Measurements from ENCODE around the gene SGCD.

The SGCD gene

DNA sequence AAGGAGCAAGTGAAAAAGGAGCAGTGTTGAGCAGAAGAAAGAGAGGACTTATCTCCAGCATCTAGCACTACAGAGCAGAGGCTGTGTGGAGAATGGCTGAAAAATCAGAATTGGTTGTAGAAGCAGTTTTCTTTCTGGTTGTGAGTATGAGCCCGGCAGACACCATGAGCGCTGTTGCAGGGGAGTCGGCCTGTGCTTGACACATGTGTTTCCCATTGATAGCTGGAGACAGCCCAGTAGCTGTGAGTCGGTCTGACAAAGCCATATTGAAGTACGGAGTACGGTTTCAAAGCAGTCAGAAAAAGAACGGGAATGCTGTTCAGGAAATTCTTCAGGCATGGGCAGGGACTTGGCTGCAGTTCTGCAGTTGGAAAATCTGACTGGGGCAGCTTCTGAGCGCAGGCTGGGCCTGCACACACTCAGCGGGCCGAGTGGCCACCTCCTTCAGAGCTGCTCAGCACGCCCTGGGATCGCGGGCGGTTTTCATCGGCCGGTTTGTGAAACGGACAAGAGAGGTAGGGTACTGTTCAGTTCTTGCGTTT is at the start of gene SGCD:
Gene SGCD, plus strand, starts transcription at position 447 of the 542 bp plus-strand sequence.
- H3K27ac ChIP-seq (ENCODE audit: low read length), result no peak within 1 kb of the TSS
- no peaks in the 10 kb centered on the region for H3K36me3 ChIP-seq (ENCODE audit: control insufficient read depth, insufficient read depth, low read length)
- no peak for DNase-seq (ENCODE audit: low read depth, low spot score)
- WGBS (ENCODE audit: insufficient coverage, insufficient read length), result no CpG with 5 or more reads among the region's 18 CpGs
- no peaks in the 10 kb centered on the region for H3K9me3 ChIP-seq (ENCODE audit: control insufficient read depth, insufficient read depth, low read length)
- no peak within 1 kb of the TSS for H3K4me3 ChIP-seq (ENCODE audit: low read length)
- H3K4me1 ChIP-seq (ENCODE audit: control insufficient read depth, insufficient read depth, low read length), result no peaks in the 10 kb centered on the region
- no peaks in the 10 kb centered on the region; the same call in 1 of the 2 replicates for H3K27me3 ChIP-seq (ENCODE audit: control insufficient read depth, insufficient read depth, low read length)

DNA sequence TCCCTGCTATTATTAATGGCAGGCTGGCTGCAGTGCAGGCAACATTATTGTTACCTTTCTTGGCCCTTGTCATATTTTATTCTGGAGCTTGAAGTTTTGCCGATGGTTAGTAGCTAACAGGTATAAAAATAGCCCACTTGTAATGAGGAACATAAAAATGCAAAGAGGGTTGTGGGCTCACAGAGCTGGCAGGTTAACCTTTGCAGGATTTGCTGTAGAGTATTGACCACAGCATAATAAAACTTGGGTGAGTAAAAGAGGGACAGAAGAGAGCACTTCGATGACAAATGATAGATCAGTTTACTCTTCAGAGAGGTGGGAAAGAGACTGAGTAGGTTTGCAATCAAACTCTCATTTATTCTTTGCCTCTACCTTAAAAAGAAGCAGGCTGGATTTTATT is 49.7 kb upstream of the SGCD start:
- Histone ChIP-seq H3K4me1 (ENCODE audit: control insufficient read depth, insufficient read depth, low read length) (no peaks in the 10 kb centered on the region), H3K27ac (ENCODE audit: low read length) (no peak overlapping the region), H3K27me3 (ENCODE audit: control insufficient read depth, insufficient read depth, low read length) (no peaks in the 10 kb centered on the region), H3K9me3 (ENCODE audit: control insufficient read depth, insufficient read depth, low read length) (no peaks in the 10 kb centered on the region), H3K36me3 (ENCODE audit: control insufficient read depth, insufficient read depth, low read length) (no peaks in the 10 kb centered on the region), H3K4me3 (ENCODE audit: low read length) (no peak overlapping the region)
- DNase-seq (ENCODE audit: low read depth, low spot score), result no peak
- WGBS (ENCODE audit: insufficient coverage, insufficient read length), result no CpG with 5 or more reads among the region's 2 CpGs

DNA sequence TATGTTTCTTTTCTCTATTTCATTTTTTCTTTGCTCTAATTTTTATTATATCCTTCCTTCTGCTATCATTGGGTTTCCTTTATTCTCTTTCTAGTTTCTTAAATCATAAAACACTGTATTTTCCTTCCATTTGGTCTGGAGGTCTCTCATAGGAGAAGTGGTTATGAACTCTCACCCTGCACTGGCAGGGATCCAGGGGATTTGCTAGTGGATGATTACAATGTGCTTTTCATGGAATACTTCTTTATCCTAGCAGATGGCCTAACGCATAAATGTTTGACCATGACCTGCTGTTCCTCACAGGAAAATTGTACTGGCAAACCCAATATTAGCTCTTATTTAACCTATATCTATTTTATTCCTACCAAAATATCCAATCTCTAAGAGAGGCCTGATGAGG is 31.5 kb upstream of the SGCD start:
- H3K4me1 ChIP-seq (ENCODE audit: control insufficient read depth, insufficient read depth, low read length), result no peaks in the 10 kb centered on the region
- H3K4me3 ChIP-seq (ENCODE audit: low read length), result no peak overlapping the region
- H3K27ac ChIP-seq (ENCODE audit: low read length), result no peak overlapping the region
- no CpG with 5 or more reads among the region's 1 CpG for WGBS (ENCODE audit: insufficient coverage, insufficient read length)
- no peak for DNase-seq (ENCODE audit: low read depth, low spot score)
- no peaks in the 10 kb centered on the region for H3K27me3 ChIP-seq (ENCODE audit: control insufficient read depth, insufficient read depth, low read length)
- no peaks in the 10 kb centered on the region for H3K9me3 ChIP-seq (ENCODE audit: control insufficient read depth, insufficient read depth, low read length)
- no peaks in the 10 kb centered on the region for H3K36me3 ChIP-seq (ENCODE audit: control insufficient read depth, insufficient read depth, low read length)

DNA sequence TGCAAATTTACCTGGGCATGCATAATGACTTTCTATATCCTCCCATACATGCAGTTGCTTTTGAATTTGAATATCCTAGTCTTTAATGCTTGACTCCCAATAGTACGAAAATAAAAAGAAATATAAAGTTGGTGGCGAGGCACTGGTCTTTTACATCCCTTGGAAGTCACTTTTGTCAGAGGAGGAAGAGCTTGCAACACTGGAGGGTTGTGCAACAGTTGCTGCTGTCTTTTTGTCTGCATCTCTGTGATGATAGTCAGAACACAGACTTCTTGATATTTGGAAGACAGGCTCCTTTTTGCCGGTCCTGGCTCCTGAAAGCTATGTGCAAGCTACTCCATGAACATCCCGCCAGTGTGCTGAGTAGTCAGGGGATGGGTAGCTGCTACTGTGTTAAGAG is 16.8 kb upstream of the SGCD start:
- Histone ChIP-seq H3K27ac (ENCODE audit: low read length) (no peak overlapping the region), H3K27me3 (ENCODE audit: control insufficient read depth, insufficient read depth, low read length) (no peaks in the 10 kb centered on the region), H3K4me1 (ENCODE audit: control insufficient read depth, insufficient read depth, low read length) (no peaks in the 10 kb centered on the region), H3K4me3 (ENCODE audit: low read length) (no peak overlapping the region), H3K36me3 (ENCODE audit: control insufficient read depth, insufficient read depth, low read length) (no peaks in the 10 kb centered on the region), H3K9me3 (ENCODE audit: control insufficient read depth, insufficient read depth, low read length) (no peaks in the 10 kb centered on the region; the same call in 1 of the 2 replicates)
- no CpG with 5 or more reads among the region's 4 CpGs for WGBS (ENCODE audit: insufficient coverage, insufficient read length)
- DNase-seq (ENCODE audit: low read depth, low spot score), result no peak

DNA sequence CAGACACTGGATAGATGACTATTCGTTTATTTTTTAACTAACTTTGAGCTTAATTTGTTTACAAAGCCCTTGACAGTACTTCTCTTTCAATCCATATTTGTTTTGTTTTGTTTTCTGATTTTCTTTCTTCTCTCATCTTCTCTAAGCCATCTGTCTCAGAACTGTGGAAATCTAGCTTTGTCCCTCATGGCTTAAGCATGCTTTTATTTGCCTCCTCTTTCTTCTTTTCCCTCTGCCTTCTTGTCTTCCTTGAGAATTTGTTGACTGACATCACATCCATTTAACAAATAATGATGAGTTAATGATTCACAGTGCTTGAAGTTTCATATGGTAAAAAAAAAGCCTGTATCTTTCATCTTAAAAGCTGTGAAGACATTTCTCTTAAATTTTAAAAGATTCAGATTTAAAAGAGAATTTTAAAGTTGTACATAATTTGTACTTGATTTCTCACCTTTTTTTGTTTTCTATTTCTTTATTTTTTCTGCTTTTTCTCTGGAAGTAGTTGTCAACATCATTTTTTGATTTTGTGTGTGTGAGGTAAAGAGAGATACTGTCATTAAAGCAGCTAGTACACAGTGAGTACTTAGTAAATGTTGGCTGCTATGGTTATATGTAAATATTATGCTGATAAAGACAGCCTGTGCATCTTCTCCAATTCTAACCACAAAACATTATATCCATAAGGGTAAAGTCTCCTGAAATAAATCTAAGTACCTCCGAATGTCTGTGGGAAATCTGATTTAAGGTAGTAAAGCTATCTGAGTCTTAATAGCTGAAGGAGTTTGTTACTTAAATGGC is 13.9 kb upstream of the SGCD start:
- Histone ChIP-seq H3K27ac (ENCODE audit: low read length) (no peak overlapping the region), H3K4me1 (ENCODE audit: control insufficient read depth, insufficient read depth, low read length) (no peaks in the 10 kb centered on the region), H3K9me3 (ENCODE audit: control insufficient read depth, insufficient read depth, low read length) (no peaks in the 10 kb centered on the region), H3K36me3 (ENCODE audit: control insufficient read depth, insufficient read depth, low read length) (no peaks in the 10 kb centered on the region), H3K4me3 (ENCODE audit: low read length) (no peak overlapping the region), H3K27me3 (ENCODE audit: control insufficient read depth, insufficient read depth, low read length) (no peaks in the 10 kb centered on the region)
- no CpG with 5 or more reads among the region's 2 CpGs for WGBS (ENCODE audit: insufficient coverage, insufficient read length)
- no peak for DNase-seq (ENCODE audit: low read depth, low spot score)

DNA sequence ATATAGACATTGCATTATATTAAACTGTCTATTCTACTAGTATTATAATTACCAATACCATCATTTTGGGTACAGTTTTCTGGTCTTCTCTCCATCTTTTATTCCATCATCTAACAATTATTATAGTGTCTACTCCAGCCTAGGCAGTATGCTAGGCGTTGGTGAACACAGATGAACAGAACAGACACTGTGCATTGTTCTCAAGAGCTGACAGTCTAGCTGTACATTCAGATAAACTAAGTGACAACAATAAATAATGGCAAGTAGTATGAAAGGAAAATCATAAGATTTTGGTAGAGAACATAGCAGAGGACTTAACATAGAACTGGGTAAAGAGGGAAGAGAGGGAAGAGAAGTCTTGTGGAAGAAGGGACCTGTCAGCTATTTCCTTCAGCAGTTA is 12.5 kb upstream of the SGCD start:
- no CpG with 5 or more reads among the region's 1 CpG for WGBS (ENCODE audit: insufficient coverage, insufficient read length)
- no peak overlapping the region for H3K27ac ChIP-seq (ENCODE audit: low read length)
- H3K9me3 ChIP-seq (ENCODE audit: control insufficient read depth, insufficient read depth, low read length), result no peaks in the 10 kb centered on the region
- no peaks in the 10 kb centered on the region for H3K36me3 ChIP-seq (ENCODE audit: control insufficient read depth, insufficient read depth, low read length)
- H3K4me1 ChIP-seq (ENCODE audit: control insufficient read depth, insufficient read depth, low read length), result no peaks in the 10 kb centered on the region
- no peak overlapping the region for H3K4me3 ChIP-seq (ENCODE audit: low read length)
- H3K27me3 ChIP-seq (ENCODE audit: control insufficient read depth, insufficient read depth, low read length), result no peaks in the 10 kb centered on the region
- no peak for DNase-seq (ENCODE audit: low read depth, low spot score)

DNA sequence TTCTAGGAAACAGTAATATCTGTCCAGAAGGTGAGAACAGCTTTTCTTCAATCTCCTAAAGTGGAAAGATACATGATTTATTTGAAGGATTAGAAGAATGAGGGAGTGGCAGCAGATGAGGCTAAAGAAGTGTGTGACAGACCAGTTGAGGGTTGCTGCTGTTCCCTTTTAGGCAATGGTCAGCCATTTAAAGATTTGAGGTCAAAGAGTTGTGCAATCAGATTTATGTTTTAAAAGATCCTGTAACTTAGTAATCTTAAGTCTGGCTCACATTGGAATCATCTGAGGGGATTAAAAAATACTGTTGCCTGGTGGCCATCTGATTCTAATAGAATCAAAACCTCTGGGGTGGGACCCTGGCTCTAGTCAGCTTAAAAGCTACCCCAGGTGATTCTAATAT is 4.3 kb upstream of the SGCD start:
- no peaks in the 10 kb centered on the region for H3K4me1 ChIP-seq (ENCODE audit: control insufficient read depth, insufficient read depth, low read length)
- no peaks in the 10 kb centered on the region for H3K36me3 ChIP-seq (ENCODE audit: control insufficient read depth, insufficient read depth, low read length)
- H3K9me3 ChIP-seq (ENCODE audit: control insufficient read depth, insufficient read depth, low read length), result no peaks in the 10 kb centered on the region
- no peak overlapping the region for H3K27ac ChIP-seq (ENCODE audit: low read length)
- H3K4me3 ChIP-seq (ENCODE audit: low read length), result no peak overlapping the region
- DNase-seq (ENCODE audit: low read depth, low spot score), result no peak
- no peaks in the 10 kb centered on the region; the same call in 1 of the 2 replicates for H3K27me3 ChIP-seq (ENCODE audit: control insufficient read depth, insufficient read depth, low read length)

DNA sequence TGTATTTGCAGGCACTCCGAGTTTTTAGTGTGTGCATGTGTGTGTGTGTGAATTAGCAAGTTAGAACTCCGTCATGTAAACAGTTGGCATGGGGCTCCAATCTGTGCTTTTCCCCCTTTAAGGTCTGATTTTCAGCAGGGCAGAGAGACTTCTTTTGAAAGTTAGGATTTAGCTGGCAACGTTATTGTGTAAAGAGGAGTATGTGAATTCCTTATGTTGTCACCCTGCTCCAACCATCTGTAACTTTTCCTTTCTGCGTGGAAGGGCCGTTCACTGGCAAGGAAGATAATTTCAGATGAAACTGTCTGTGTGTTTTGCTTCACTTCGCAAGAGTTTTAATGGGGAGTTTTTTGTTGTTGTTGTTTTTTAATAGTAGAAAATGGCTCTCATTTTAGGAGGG is 332 bp downstream of the SGCD start:
- H3K4me3 ChIP-seq (ENCODE audit: low read length), result no peak overlapping the region
- 100% methylated on average over 1 of the region's 6 CpGs for WGBS (ENCODE audit: insufficient coverage, insufficient read length)
- no peaks in the 10 kb centered on the region for H3K9me3 ChIP-seq (ENCODE audit: control insufficient read depth, insufficient read depth, low read length)
- no peaks in the 10 kb centered on the region for H3K4me1 ChIP-seq (ENCODE audit: control insufficient read depth, insufficient read depth, low read length)
- H3K27ac ChIP-seq (ENCODE audit: low read length), result no peak overlapping the region
- no peak for DNase-seq (ENCODE audit: low read depth, low spot score)
- no peaks in the 10 kb centered on the region for H3K36me3 ChIP-seq (ENCODE audit: control insufficient read depth, insufficient read depth, low read length)
- H3K27me3 ChIP-seq (ENCODE audit: control insufficient read depth, insufficient read depth, low read length), result no peaks in the 10 kb centered on the region; the same call in 1 of the 2 replicates

DNA sequence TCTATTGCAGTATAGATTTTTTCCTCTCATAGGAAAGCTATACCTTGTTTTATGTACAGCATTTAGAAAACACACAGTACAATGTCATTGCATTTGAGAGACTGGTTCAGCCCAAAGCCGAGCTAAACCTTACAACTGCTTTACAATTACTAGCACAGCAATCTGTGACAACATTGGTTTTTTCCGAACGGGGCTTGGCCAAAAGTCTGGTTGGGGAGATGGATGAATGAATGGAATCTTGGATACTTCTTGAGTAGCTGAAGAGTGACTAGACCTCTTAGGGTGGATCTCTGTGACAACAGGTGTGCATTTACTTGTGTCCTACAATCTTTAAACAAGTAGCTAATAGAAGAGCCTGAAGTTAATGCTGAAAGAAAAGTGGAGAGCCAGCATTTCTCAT is 1.2 kb downstream of the SGCD start:
- Histone ChIP-seq H3K4me1 (ENCODE audit: control insufficient read depth, insufficient read depth, low read length) (no peaks in the 10 kb centered on the region), H3K36me3 (ENCODE audit: control insufficient read depth, insufficient read depth, low read length) (no peaks in the 10 kb centered on the region), H3K4me3 (ENCODE audit: low read length) (no peak overlapping the region), H3K27ac (ENCODE audit: low read length) (no peak overlapping the region), H3K27me3 (ENCODE audit: control insufficient read depth, insufficient read depth, low read length) (no peaks in the 10 kb centered on the region; the same call in 1 of the 2 replicates), H3K9me3 (ENCODE audit: control insufficient read depth, insufficient read depth, low read length) (no peaks in the 10 kb centered on the region)
- no peak for DNase-seq (ENCODE audit: low read depth, low spot score)
- WGBS (ENCODE audit: insufficient coverage, insufficient read length), result no CpG with 5 or more reads among the region's 3 CpGs

DNA sequence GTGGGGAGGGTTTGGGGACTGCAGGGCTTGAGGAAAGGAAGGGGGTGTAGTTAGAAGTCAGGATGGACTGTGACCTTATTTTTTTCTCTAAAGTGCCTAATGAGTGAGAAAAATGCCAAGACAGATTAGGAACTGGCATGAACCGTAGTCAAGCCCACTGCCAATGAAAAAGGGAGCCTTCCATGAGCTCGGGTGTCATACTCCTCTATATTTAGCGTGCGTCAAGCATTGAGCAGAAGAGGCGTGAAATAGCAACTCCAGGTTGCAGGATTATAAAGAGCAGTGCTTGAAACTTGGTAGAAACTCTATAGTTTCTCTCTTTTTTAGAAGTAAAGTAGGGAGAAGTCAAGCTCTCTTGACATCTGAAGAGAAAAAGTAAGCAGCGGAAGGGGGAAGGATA is 1.8 kb downstream of the SGCD start:
- Histone ChIP-seq H3K4me1 (ENCODE audit: control insufficient read depth, insufficient read depth, low read length) (no peaks in the 10 kb centered on the region), H3K27me3 (ENCODE audit: control insufficient read depth, insufficient read depth, low read length) (no peaks in the 10 kb centered on the region; the same call in 1 of the 2 replicates), H3K27ac (ENCODE audit: low read length) (no peak overlapping the region), H3K4me3 (ENCODE audit: low read length) (no peak overlapping the region), H3K9me3 (ENCODE audit: control insufficient read depth, insufficient read depth, low read length) (no peaks in the 10 kb centered on the region), H3K36me3 (ENCODE audit: control insufficient read depth, insufficient read depth, low read length) (no peaks in the 10 kb centered on the region)
- no peak for DNase-seq (ENCODE audit: low read depth, low spot score)
- WGBS (ENCODE audit: insufficient coverage, insufficient read length), result no CpG with 5 or more reads among the region's 6 CpGs

DNA sequence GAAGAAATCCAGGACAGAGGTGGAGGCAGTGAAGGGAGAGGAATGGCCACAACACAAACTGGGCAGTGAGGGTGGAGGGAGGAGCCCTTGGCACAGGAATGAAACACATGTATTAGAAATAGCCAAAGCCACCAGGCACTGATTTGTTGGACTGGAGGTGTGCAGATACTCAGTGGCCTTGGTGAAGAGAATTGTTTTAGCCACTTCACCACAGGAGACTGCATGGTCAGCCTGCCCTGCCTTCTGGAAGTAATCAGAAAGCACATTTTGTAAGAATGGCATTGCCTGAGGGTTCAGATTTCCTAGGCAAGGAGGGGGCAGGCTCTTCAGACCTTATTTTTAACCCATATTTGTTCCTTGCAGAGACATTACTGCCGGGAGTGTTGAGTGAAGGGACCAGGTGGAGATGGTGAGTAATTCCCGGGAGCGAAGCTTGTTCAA is 2.2 kb downstream of the SGCD start:
- Histone ChIP-seq H3K4me3 (ENCODE audit: low read length) (no peak overlapping the region), H3K27ac (ENCODE audit: low read length) (no peak overlapping the region), H3K27me3 (ENCODE audit: control insufficient read depth, insufficient read depth, low read length) (no peaks in the 10 kb centered on the region; the same call in 1 of the 2 replicates), H3K4me1 (ENCODE audit: control insufficient read depth, insufficient read depth, low read length) (no peaks in the 10 kb centered on the region), H3K9me3 (ENCODE audit: control insufficient read depth, insufficient read depth, low read length) (no peaks in the 10 kb centered on the region), H3K36me3 (ENCODE audit: control insufficient read depth, insufficient read depth, low read length) (no peaks in the 10 kb centered on the region)
- WGBS (ENCODE audit: insufficient coverage, insufficient read length), result no CpG with 5 or more reads among the region's 3 CpGs
- no peak for DNase-seq (ENCODE audit: low read depth, low spot score)

Measured in iPS DF 6.9 (cell line).